Transverse colon (tissue), 4 donors: ENCODE data around the gene SCG5. TPM values are rescaled to one million over a fixed set of nuclear protein-coding genes. Genes with fewer than 3 reads are reported as not detected.

ENCODE experiments used
- DNase-seq: peaks from one replicate; pipeline ENCODE4 v3.0.0-alpha.2; 2019
- H3K27ac ChIP-seq, 4 donors: fragments of 200-600 bp; sonication (generic); 2 replicates each; pipeline ENCODE4 v1.5.1; 2016 to 2018; ENCODE audit warnings: inconsistent platforms in 4 of 4
- H3K27me3 ChIP-seq: fragments of 200-600 bp; sonication (generic); 2 replicates; pipeline ENCODE4 v1.5.1; 2017; ENCODE audit warnings: inconsistent platforms
- H3K36me3 ChIP-seq, 4 donors: fragments of 200-600 bp; sonication (generic); 2 replicates each; pipeline ENCODE4 v1.5.1; 2017 to 2019; ENCODE audit warnings: inconsistent platforms in 4 of 4
- H3K4me1 ChIP-seq, 4 donors: fragments of 200-600 bp; sonication (generic); 2 replicates each; pipeline ENCODE4 v1.5.1; 2017 to 2020; ENCODE audit warnings: inconsistent platforms in 4 of 4
- H3K4me3 ChIP-seq, 4 donors: fragments of 200-600 bp; sonication (generic); 1 replicate in 1 of 4; 2 replicates in 3 of 4; pipeline versions ENCODE4 v1.5.1 to v1.6.1; 2017 to 2019; ENCODE audit warnings: inconsistent platforms in 4 of 4
- H3K9me3 ChIP-seq, 2 donors: fragments of 200-600 bp; sonication (generic); 2 replicates each; pipeline ENCODE4 v1.5.1; 2017 to 2019; ENCODE audit warnings: inconsistent platforms in 2 of 2
- CTCF ChIP-seq, 5 experiments: fragments of 200-600 bp in 3 of 5; fragments of 450-650 bp in 2 of 5; sonication (generic) in 3 of 5; IDR thresholded peaks; 1 replicate in 2 of 5; 2 replicates in 3 of 5; pipeline ENCODE4 v1.5.1; 2016 to 2017; ENCODE audit warnings: antibody characterized with exemption in 5 of 5, inconsistent platforms in 3 of 5, mild to moderate bottlenecking in 2 of 5, moderate library complexity in 1 of 5
- EP300 ChIP-seq: sonication (generic); formaldehyde crosslinking; IDR thresholded peaks from one replicate; pipeline ENCODE4 v1.6.1; 2017; ENCODE audit warnings: antibody characterized with exemption, low read depth
- POLR2A ChIP-seq: fragments of 450-650 bp; IDR thresholded peaks from one replicate; pipeline ENCODE4 v1.6.1; 2016; ENCODE audit warnings: antibody characterized with exemption, mild to moderate bottlenecking, moderate library complexity
- POLR2AphosphoS5 ChIP-seq, 3 donors: sonication (generic); formaldehyde crosslinking; IDR thresholded peaks; one replicate each; pipeline ENCODE4 v1.6.1; 2016; ENCODE audit warnings: antibody characterized with exemption in 3 of 3
- WGBS, 2 donors: methylation state at CpG; one replicate each; pipeline ENCODE4 v1.1.5; 2018; ENCODE audit warnings: low coverage in 1 of 2; 5-methylcytosine and 5-hydroxymethylcytosine counted together
- in situ Hi-C, 4 donors: fragments of 200-750 bp; cut with MboI; loops; one replicate each; pipeline versions ENCODE4 v1.15.0 to v1.15.1; 2017; ENCODE audit warnings: low sequenced_read_pairs in 3 of 4, low pct_ligation_motif_present in 1 of 4, low pct_unique_long_range_greater_than_20kb in 1 of 4
- intact Hi-C: fragments of 100-400 bp; cut with DNase I; formaldehyde crosslinking; loops from one replicate; pipeline ENCODE4 v1.15.1; 2023; ENCODE audit warnings: low total_unique reads
- total RNA-seq, 4 donors: library from RNA; depleted of rRNA; stranded (reverse); fragments of >200 nt; gene quantifications; one replicate each; pipeline ENCODE4 v1.1.0, GENCODE V29; 2016

SCG5 gene
- total RNA-seq, 4 donors from 2014 or later: 1.6 to 5.2 TPM; not detected in 2

DNA sequence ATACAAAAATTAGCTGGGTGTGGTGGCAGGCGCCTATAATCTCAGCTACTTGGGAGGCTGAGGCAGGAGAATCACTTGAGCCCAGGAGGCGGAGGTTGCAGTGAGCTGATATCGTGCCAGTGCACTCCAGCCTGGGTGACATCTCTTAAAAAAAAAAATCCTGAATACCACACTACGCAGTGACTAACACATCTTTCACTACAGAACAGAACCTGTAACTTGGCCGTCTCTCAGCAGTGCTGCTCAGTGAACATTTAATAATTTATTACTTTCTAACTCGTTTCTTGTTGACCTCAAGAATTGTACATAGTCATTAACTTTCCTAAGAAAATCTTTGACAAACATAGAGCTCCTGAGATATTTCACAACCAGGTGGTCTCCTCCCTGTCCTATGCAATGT, 80.1 kb downstream of the SCG5 start:
- Histone ChIP-seq H3K9me3 (no peaks in the 10 kb centered on the region), H3K4me3 (no peak overlapping the region), H3K4me1 (peaks cover 0 to 26% (median 23%) of the 10 kb centered on the region in 4 donors), H3K36me3 (no peaks in the 10 kb centered on the region), H3K27ac (peak overlapping the region in 1 of 4 donors; percentile 41), H3K27me3 (peaks cover 44% of the 10 kb centered on the region)
- no peak for DNase-seq
- TF ChIP-seq POLR2AphosphoS5 (IDR thresholded peaks at IDR 0.05): no peak
- TF ChIP-seq EP300: no peak
- no peak for TF ChIP-seq CTCF (IDR thresholded peaks at IDR 0.05)
- no peak for TF ChIP-seq POLR2A
- in situ Hi-C loops (no loop called here), intact Hi-C loops (no loop called here)
- 82 to 86% methylated on average over 4 to 6 of the region's 6 CpGs for WGBS, 2 donors

DNA sequence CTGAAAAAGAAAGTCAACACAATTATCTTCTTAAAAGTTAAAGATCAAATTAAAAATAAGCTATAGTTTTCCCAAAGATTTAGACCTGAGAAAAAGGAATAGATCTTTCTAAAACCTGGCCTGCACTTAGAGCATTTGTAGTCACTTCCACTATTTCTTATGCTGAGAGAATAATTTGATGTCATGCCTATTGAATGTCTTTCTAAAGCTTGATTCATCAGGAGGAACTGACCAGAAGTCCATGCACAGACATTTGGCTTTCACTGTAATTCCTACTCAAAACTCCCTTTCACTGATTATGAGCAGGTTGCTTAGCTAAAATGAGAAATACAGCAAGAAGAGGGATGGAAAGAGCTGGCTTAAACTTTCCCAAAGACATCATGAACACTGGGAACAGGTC, 80.6 kb downstream of the SCG5 start:
- in situ Hi-C loops: no loop called here
- intact Hi-C loops: no loop called here
- H3K9me3 ChIP-seq: no peaks in the 10 kb centered on the region

GRCh38 chr15:32723171-32723948, 81.8 kb downstream of the SCG5 start:
- 58 to 60% methylated on average over 2 of the region's 2 CpGs for WGBS, 2 donors
- no peak overlapping the region for H3K27ac ChIP-seq
- no peaks in the 10 kb centered on the region for H3K9me3 ChIP-seq
- intact Hi-C loops: no loop called here
- H3K27me3 ChIP-seq: peaks cover 27% of the 10 kb centered on the region
- no peak for DNase-seq
- no peak for TF ChIP-seq EP300
- no peak for TF ChIP-seq POLR2A
- TF ChIP-seq CTCF (IDR thresholded peaks at IDR 0.05): no peak
- TF ChIP-seq POLR2AphosphoS5 (IDR thresholded peaks at IDR 0.05): no peak
- H3K4me3 ChIP-seq: no peak overlapping the region
- in situ Hi-C loops: no loop called here
- H3K4me1 ChIP-seq: peaks cover 0 to 12% (median 9%) of the 10 kb centered on the region in 4 donors
- H3K36me3 ChIP-seq: no peaks in the 10 kb centered on the region

More for the DNA sequence above, 80.6 kb downstream of the SCG5 start:
- DNase-seq: no peak
- TF ChIP-seq CTCF (IDR thresholded peaks at IDR 0.05) (no peak), POLR2AphosphoS5 (IDR thresholded peaks at IDR 0.05) (no peak), POLR2A (no peak)
- peak overlapping the region in 1 of 4 donors; percentile 41 for H3K27ac ChIP-seq
- no peak overlapping the region for H3K4me3 ChIP-seq
- H3K36me3 ChIP-seq: no peaks in the 10 kb centered on the region
- H3K4me1 ChIP-seq: peaks cover 0 to 24% (median 22%) of the 10 kb centered on the region in 4 donors
- H3K27me3 ChIP-seq: peaks cover 39% of the 10 kb centered on the region

GRCh38 chr15:32729700-32730395, 88.3 kb downstream of the SCG5 start:
- intact Hi-C loops (no loop called here), in situ Hi-C loops (no loop called here)
- Histone ChIP-seq H3K36me3 (no peaks in the 10 kb centered on the region), H3K4me3 (no peak overlapping the region), H3K27me3 (no peaks in the 10 kb centered on the region), H3K4me1 (no peaks in the 10 kb centered on the region), H3K27ac (no peak overlapping the region), H3K9me3 (no peaks in the 10 kb centered on the region)
- TF ChIP-seq POLR2AphosphoS5 (IDR thresholded peaks at IDR 0.05) (no peak), POLR2A (no peak), CTCF (IDR thresholded peaks at IDR 0.05) (no peak), EP300 (no peak)
- DNase-seq: no peak
- WGBS, 2 donors: 83% methylated on average over 6 to 10 of the region's 10 CpGs
